Measurements from ENCODE around the gene PXN.
"Not testable (repeated sequence)": the region's sequence is repeated elsewhere in the genome, so short reads cannot be mapped to it uniquely, and the experiment has no call there.

The PXN gene

GRCh38 chr12:120252071-120252906, 13.2 kb downstream of the PXN start:
- no peak for DNase-seq (ENCODE audit: low read depth, low spot score)
- Histone ChIP-seq H3K27me3 (ENCODE audit: insufficient read depth, insufficient read length) (no peaks in the 10 kb centered on the region), H3K4me3 (ENCODE audit: insufficient read length, low read depth) (no peak overlapping the region), H3K9ac (ENCODE audit: insufficient read length, low read depth) (no peak overlapping the region), H3K36me3 (ENCODE audit: insufficient read depth, insufficient read length, low read length) (peaks cover 59% of the 10 kb centered on the region), H3K4me1 (ENCODE audit: insufficient read depth, insufficient read length) (peaks cover 10% of the 10 kb centered on the region), H3K9me3 (ENCODE audit: insufficient read depth, low read length) (no peaks in the 10 kb centered on the region)
- TF ChIP-seq SUZ12 (IDR thresholded peaks at IDR 0.05; ENCODE audit: extremely low read depth, insufficient read depth, insufficient read length) (no peak), YY1 (IDR thresholded peaks at IDR 0.05; ENCODE audit: insufficient read depth, insufficient read length) (no peak)

GRCh38 chr12:120251364-120252070, 14.0 kb downstream of the PXN start:
- H3K4me1 ChIP-seq (ENCODE audit: insufficient read depth, insufficient read length); H3K27me3 ChIP-seq (ENCODE audit: insufficient read depth, insufficient read length); H3K4me3 ChIP-seq (ENCODE audit: insufficient read length, low read depth); DNase-seq (ENCODE audit: low read depth, low spot score); H3K9ac ChIP-seq (ENCODE audit: insufficient read length, low read depth); H3K9me3 ChIP-seq (ENCODE audit: insufficient read depth, low read length): not testable (repeated sequence)
- H3K36me3 ChIP-seq (ENCODE audit: insufficient read depth, insufficient read length, low read length) = peaks cover 59% of the 10 kb centered on the region

GRCh38 chr12:120249875-120250795, 15.4 kb downstream of the PXN start:
- DNase-seq (ENCODE audit: low read depth, low spot score) = no peak
- Histone ChIP-seq H3K4me3 (ENCODE audit: insufficient read length, low read depth) (no peak overlapping the region), H3K4me1 (ENCODE audit: insufficient read depth, insufficient read length) (peaks cover 4% of the 10 kb centered on the region), H3K9me3 (ENCODE audit: insufficient read depth, low read length) (no peaks in the 10 kb centered on the region), H3K27me3 (ENCODE audit: insufficient read depth, insufficient read length) (no peaks in the 10 kb centered on the region), H3K36me3 (ENCODE audit: insufficient read depth, insufficient read length, low read length) (peaks cover 49% of the 10 kb centered on the region), H3K9ac (ENCODE audit: insufficient read length, low read depth) (no peak overlapping the region)
- TF ChIP-seq SUZ12 (IDR thresholded peaks at IDR 0.05; ENCODE audit: extremely low read depth, insufficient read depth, insufficient read length) (no peak), YY1 (IDR thresholded peaks at IDR 0.05; ENCODE audit: insufficient read depth, insufficient read length) (no peak), ZNF274 (IDR thresholded peaks at IDR 0.05; ENCODE audit: low read depth, low read length) (no peak)

- DNase-seq (ENCODE audit: low read depth, low spot score) = no peak
- Histone ChIP-seq H3K4me3 (ENCODE audit: insufficient read length, low read depth) (no peak overlapping the region), H3K27me3 (ENCODE audit: insufficient read depth, insufficient read length) (no peaks in the 10 kb centered on the region), H3K9ac (ENCODE audit: insufficient read length, low read depth) (no peak overlapping the region), H3K9me3 (ENCODE audit: insufficient read depth, low read length) (no peaks in the 10 kb centered on the region), H3K36me3 (ENCODE audit: insufficient read depth, insufficient read length, low read length) (peaks cover 42% of the 10 kb centered on the region), H3K4me1 (ENCODE audit: insufficient read depth, insufficient read length) (peaks cover 4% of the 10 kb centered on the region)
- no peak for TF ChIP-seq YY1 (IDR thresholded peaks at IDR 0.05; ENCODE audit: insufficient read depth, insufficient read length)
- no peak for TF ChIP-seq ZNF274 (IDR thresholded peaks at IDR 0.05; ENCODE audit: low read depth, low read length)
- no peak for TF ChIP-seq SUZ12 (IDR thresholded peaks at IDR 0.05; ENCODE audit: extremely low read depth, insufficient read depth, insufficient read length)
These were observed 16.2 kb downstream of the PXN start for GRCh38 chr12:120249266-120249874.

- peaks cover 4% of the 10 kb centered on the region for H3K4me1 ChIP-seq (ENCODE audit: insufficient read depth, insufficient read length)
- no peak for TF ChIP-seq SUZ12 (IDR thresholded peaks at IDR 0.05; ENCODE audit: extremely low read depth, insufficient read depth, insufficient read length)
- no peak for TF ChIP-seq YY1 (IDR thresholded peaks at IDR 0.05; ENCODE audit: insufficient read depth, insufficient read length)
- no peak for TF ChIP-seq ZNF274 (IDR thresholded peaks at IDR 0.05; ENCODE audit: low read depth, low read length)
- no peak for DNase-seq (ENCODE audit: low read depth, low spot score)
- no peaks in the 10 kb centered on the region for H3K27me3 ChIP-seq (ENCODE audit: insufficient read depth, insufficient read length)
- H3K4me3 ChIP-seq (ENCODE audit: insufficient read length, low read depth) = no peak overlapping the region
- H3K9ac ChIP-seq (ENCODE audit: insufficient read length, low read depth) = no peak overlapping the region
- peaks cover 42% of the 10 kb centered on the region for H3K36me3 ChIP-seq (ENCODE audit: insufficient read depth, insufficient read length, low read length)
- no peaks in the 10 kb centered on the region for H3K9me3 ChIP-seq (ENCODE audit: insufficient read depth, low read length)
These were observed 17.9 kb downstream of the PXN start for GRCh38 chr12:120247621-120248030.

DNA sequence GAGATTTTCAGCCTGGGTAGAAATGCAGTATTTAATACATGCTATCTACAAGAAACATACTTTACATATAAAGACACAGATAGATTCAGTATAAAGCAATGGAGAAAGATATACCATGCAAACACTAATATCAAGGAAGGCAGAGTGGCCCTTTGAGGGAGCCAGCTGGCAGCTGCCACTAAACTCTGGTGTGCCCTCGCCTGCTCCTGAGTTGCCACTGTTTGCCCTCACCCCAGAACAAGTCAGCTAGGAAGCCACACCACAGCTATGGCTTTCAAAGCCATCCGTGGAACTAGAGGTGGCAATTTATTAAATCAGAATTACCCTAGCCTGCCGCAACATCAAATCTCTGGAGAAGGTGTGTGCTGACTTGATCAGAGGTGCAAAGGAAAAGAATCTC, 18.3 kb downstream of the PXN start:
- H3K9ac ChIP-seq (ENCODE audit: insufficient read length, low read depth) = no peak overlapping the region

GRCh38 chr12:120246705-120247104, 18.8 kb downstream of the PXN start:
- not testable (repeated sequence) for H3K9me3 ChIP-seq (ENCODE audit: insufficient read depth, low read length); H3K4me1 ChIP-seq (ENCODE audit: insufficient read depth, insufficient read length); DNase-seq (ENCODE audit: low read depth, low spot score); H3K27me3 ChIP-seq (ENCODE audit: insufficient read depth, insufficient read length); H3K9ac ChIP-seq (ENCODE audit: insufficient read length, low read depth); H3K4me3 ChIP-seq (ENCODE audit: insufficient read length, low read depth)
- H3K36me3 ChIP-seq (ENCODE audit: insufficient read depth, insufficient read length, low read length) = peaks cover 40% of the 10 kb centered on the region

More for the DNA sequence above, 18.3 kb downstream of the PXN start:
- H3K4me3 ChIP-seq (ENCODE audit: insufficient read length, low read depth) = no peak overlapping the region
- TF ChIP-seq ZNF274 (IDR thresholded peaks at IDR 0.05; ENCODE audit: low read depth, low read length) = no peak
- no peak for TF ChIP-seq SUZ12 (IDR thresholded peaks at IDR 0.05; ENCODE audit: extremely low read depth, insufficient read depth, insufficient read length)
- no peak for TF ChIP-seq YY1 (IDR thresholded peaks at IDR 0.05; ENCODE audit: insufficient read depth, insufficient read length)
- H3K4me1 ChIP-seq (ENCODE audit: insufficient read depth, insufficient read length) = peaks cover 4% of the 10 kb centered on the region
- DNase-seq (ENCODE audit: low read depth, low spot score) = no peak
- H3K36me3 ChIP-seq (ENCODE audit: insufficient read depth, insufficient read length, low read length) = peaks cover 40% of the 10 kb centered on the region
- no peaks in the 10 kb centered on the region for H3K27me3 ChIP-seq (ENCODE audit: insufficient read depth, insufficient read length)
- no peaks in the 10 kb centered on the region for H3K9me3 ChIP-seq (ENCODE audit: insufficient read depth, low read length)
